Stimulated activated CD8-positive, alpha-beta memory T cell treated with anti-CD3 and anti-CD28 coated beads, Interleukin-12 subunit alpha, Interleukin-12 subunit beta, amount 100 ng/mL, for 24 hours (primary cell): Measurements from ENCODE around the gene ELOVL3.
"Not testable (repeated sequence)": the region's sequence is repeated elsewhere in the genome, so short reads cannot be mapped to it uniquely, and the experiment has no call there.

ENCODE experiments used
- DNase-seq: peaks from one replicate; pipeline ENCODE4 v3.0.0-alpha.2; 2020; ENCODE audit errors: extremely low read depth

The ELOVL3 gene, protein sequence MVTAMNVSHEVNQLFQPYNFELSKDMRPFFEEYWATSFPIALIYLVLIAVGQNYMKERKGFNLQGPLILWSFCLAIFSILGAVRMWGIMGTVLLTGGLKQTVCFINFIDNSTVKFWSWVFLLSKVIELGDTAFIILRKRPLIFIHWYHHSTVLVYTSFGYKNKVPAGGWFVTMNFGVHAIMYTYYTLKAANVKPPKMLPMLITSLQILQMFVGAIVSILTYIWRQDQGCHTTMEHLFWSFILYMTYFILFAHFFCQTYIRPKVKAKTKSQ

DNA sequence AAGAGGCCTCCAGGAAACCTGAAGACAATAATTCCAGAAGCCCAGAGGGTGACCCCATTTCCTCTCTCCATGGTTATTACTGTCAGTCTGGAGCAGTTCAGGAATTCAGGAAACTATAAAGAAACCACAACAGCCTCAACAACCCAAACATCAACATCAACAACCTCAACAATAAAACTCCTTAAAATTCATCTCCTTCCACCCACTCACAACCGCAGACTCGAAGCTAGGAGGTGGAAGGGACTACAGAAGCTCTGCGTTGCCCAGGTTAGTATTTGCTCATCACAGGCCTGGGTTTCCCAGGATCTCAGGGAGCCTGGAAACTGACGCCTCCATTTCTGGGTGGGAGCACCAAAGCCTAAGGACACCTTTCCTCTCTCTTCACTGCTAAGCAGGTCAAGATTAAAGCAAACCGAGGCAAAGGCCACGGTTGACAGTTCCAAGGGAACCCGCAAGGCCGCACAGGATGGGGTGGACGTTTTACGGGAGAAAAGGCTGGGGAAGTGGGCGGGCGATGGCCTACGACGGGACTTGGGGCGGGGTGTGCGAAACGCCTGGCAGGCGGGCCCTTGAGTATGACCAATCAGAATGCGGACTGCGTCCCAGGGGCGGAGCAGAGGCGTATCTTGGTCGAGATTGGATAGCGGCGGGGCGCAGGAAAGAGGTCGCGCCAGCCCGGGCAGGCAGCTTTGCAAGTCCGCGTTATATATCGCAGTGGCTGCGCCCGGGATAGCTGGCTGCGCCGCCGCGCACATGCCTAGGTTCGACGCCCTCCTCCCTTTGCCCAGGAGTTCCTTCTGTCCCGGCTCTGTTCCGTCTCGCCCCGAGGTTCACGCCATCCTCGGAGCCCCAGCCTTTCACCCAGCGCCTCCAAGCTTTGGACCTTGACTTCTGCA is at the start of gene ELOVL3:
Gene ELOVL3, plus strand, starts transcription at position 654 of the 896 bp plus-strand sequence. CDS start 250 bp downstream, outside the sequence.
- DNase-seq: peak; percentile 57

GRCh38 chr10:102184606-102185005 is 41.5 kb upstream of the ELOVL3 start:
- DNase-seq: no peak

- no peak for DNase-seq
These were observed 40.8 kb upstream of the ELOVL3 start for GRCh38 chr10:102185272-102185671.

- DNase-seq: no peak
These were observed 40.1 kb upstream of the ELOVL3 start for GRCh38 chr10:102185811-102186527.

DNA sequence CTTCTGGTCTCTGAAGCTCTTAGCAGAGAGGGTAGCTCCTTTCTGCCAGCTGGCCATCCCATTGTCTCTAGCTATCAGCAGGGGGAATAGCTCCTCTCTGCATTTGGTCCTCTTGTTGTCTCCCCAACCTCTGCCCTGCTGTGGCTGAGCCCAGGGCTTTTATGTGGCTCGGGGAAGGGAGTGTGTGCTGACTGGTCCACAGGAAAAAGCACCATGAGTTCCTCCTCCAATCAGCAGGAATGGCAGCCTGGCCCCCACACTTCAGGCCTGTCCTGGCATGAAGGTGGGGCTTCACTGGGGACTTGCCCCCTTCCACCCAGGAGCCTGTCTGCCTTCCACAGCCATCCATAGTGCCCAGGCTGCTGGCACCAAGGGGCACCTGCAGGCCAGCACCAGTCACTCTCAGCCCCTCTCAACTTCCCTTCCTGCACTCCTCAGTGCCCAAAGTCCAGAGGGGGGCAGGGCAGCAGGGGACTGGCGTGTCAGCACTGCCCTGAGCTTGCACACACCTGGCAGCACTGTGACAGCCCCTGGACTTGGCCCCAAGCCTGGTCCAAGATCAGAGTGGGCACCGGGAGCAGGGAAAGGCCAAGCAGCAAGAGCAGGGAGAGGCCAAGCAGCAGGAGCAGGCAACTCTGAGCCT is 37.7 kb upstream of the ELOVL3 start:
- DNase-seq: no peak

GRCh38 chr10:102188941-102189898 is 36.9 kb upstream of the ELOVL3 start:
- not testable (repeated sequence) for DNase-seq

GRCh38 chr10:102191956-102192355 is 34.1 kb upstream of the ELOVL3 start:
- no peak for DNase-seq

GRCh38 chr10:102195296-102195870 is 30.7 kb upstream of the ELOVL3 start:
- no peak for DNase-seq

DNA sequence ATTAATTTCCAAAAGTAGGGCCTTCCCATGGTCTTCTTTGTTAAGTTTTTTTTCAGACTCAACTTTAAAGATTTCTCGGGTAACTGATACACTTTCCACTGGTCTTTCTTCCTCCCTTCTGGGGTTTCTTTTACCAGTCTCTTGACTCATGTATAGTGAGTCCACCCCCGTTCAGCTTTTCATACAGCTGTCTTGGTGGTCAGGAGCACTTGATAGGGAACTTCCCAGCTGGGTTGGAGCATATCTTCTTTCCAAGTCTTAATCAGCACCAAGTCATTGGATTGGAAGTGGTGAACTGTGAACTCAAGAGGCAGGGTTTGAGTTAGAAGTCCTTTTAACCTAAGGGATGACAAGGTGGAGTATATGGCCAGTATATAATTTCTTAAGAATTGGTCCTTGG is 29.2 kb upstream of the ELOVL3 start:
- no peak for DNase-seq

GRCh38 chr10:102198027-102198426 is 28.1 kb upstream of the ELOVL3 start:
- DNase-seq: no peak

DNA sequence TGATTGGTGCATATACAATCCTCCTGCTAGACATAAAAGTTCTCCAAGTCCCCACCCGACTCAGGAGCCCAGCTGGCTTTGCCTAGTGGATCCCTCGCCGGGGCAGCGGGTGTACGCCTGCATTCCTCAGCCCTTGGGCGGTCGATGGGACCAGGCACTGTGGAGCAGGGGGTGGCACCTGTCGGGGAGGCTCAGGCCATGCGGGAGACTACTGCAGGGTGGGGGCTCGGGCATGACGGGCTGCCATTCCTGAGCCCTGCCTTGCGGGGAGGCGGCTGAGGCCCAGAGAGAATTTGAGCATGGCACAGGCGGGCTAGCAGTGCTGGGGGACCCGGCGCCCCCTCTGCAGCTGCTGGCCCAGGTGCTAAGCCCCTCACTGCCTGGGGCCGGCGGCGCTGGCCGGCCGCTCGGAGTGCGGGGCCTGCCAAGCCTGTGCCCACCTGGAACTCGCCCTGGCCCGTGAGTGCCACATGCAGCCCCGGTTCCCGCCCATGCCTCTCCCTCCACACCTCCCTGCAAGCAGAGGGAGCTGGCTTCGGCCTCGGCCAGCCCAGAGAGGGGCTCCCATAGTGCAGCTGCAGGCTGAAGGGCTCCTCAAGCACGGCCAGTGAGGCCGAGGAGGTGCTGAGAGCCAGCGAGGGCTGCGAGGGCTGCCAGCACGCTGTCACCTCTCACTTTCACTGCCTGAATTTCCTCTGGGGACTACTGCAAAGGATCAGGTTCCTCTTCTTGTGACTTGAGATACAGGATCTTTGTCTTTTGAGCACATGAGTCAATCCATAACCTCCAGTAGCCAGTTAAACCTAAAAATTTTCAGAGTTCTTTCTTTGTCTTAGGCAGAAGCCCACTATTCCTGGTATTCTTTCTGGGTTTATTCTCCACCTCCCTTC is 25.1 kb upstream of the ELOVL3 start:
- no peak for DNase-seq

GRCh38 chr10:102202386-102202785 is 23.7 kb upstream of the ELOVL3 start:
- no peak for DNase-seq

DNA sequence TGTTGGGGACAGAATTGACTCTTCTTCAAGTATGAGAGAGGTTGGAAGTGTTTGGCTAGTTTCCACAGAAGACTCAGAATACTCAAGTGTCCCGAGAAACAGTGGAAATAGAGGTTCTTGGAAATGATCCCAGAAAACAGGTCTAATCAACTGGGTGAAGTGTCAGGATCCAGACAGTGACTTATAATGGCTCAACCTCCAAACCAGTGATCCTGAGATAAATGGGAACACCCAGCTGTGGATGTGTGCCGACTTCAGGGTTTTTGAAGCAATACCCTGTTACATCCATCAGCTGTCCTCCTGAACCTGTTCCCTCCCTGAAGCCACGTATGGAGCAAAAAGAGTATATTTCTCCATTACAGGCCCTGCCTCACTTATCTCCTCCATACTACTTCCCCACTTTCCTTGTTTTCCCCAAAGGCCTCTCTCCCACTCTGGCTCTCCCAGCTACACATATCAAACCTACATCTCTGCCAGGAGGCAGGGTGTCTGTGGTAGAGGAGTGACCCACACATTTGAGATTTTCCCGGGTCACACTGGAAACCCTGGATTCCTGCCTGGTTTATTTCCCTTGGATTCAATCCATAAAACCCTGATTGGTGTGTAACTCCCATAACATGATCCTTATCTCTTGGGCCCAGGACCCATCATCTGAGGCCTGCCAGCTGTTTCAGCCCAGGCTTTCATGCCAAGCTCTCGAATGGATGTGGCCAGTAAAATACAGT is 17.6 kb upstream of the ELOVL3 start:
- DNase-seq: no peak

GRCh38 chr10:102211615-102212299 is 14.3 kb upstream of the ELOVL3 start:
- DNase-seq: no peak

GRCh38 chr10:102213599-102213998 is 12.5 kb upstream of the ELOVL3 start:
- not testable (repeated sequence) for DNase-seq

DNA sequence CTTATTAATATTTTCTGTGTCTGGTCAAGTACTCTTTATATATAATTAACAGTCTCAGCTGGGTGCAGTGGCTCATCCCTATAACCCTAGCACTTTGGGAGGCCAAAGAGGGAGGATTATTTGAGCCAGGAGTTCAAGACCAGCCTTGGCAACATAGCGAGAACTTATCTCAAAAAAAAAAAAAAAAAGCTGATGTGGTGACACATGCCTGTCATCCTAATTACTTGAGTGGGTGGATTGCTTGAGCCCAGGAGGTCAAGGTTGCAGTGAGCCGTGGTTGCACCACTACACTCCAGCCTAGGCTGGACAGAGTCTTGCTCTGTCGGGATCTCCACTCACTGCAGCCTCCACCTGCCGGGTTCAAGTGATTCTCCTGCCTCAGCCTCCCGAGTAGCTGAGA is 6.7 kb upstream of the ELOVL3 start:
- no peak for DNase-seq

DNA sequence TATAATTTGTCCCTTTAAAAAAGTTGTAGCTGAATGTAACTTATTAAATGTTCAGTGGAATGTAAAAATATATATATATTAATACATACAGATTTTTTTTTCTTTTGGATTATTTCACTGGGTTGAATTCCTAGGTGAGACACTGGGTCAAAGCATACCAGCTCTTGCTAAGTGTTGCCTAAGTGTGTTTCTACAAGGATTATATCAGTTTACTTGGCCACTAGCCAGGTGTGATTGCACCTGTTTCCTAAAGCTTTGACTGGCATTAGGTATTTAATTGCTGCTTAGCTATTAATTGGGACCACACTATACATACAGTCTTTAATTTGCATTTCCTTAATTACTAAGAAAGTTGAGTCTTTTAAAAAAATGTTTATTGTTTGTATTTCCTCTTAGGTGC is 5.5 kb upstream of the ELOVL3 start:
- no peak for DNase-seq

DNA sequence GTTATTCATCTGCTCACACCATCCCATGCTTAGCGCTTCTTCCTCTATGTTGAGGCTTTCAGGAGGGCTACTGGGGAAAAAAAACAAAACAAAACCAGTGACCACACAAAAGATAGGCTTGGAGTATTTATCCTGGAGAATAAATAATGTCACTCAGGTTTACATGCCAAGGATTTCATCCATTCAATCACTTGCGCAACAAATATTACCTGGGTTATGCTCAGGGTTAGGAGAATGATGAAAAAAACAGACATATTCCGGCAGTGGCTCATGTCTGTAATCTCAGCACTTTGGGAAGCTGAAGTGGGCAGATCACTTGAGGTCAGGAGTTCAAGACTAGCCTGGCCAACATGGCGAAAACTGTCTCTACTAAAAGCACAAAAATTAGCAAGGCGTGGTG is 3.3 kb upstream of the ELOVL3 start:
- no peak for DNase-seq
